ENCODE results near the gene PRADC1.
"Not testable (repeated sequence)": the region's sequence is repeated elsewhere in the genome, so short reads cannot be mapped to it uniquely, and the experiment has no call there.

PRADC1 gene

DNA sequence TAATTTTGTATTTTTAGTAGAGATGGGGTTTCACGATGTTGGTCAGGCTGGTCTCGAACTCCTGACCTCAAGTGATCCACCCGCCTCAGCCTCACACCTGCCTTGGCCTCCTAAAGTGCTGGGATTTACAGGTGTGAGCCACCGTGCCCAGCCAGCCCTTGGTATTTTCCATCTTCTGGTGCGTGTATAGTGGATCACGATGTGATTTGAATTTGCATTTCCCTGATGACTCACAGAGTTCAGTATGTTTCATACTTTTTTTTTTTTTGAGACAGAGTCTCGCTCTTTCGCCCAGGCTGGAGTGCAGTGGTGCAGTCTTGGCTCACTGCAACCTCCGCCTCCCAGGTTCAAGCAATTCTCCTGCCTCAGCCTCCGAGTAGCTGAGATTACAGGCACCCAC, 32.8 kb downstream of the PRADC1 start:
- not testable (repeated sequence) for DNase-seq

DNA sequence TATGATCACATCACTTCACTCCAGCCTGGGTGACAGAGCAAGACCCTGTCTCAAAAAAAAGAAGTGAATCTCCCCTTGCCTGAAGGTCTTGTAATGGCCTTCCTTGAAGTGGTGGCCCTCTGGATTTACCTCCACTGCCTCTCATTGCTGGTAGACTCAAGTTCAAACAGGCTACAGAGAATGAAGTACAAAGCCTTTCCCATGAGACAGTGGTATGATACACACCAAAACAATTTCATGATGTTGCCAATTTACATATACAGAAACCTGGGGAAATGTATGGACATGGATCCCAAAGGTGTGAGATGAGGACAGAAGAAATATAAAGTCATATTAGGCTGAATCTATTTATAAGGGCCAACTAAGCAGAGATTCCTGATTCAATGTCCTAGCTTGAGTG, 35.5 kb downstream of the PRADC1 start:
- no peak for DNase-seq

DNA sequence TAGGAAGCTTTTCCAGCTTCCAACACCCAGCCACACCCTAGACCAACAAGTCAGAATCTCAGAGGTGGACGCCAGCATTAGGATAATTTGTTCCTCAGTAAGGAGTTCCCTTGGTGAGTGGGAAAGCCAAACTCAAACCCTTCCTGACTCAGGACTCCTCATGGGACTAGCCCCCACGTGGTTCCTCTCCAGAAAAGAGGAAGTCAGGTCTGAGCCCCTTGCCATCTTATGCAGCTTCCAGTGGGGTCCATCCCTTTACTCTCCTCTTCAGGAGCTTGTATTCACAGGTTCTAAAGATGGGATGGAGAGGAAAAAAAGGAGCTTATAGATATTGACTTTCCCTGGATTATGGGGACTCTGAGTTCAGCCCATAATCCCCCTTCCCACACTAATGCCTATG, 45.5 kb downstream of the PRADC1 start:
- DNase-seq, result no peak

DNA sequence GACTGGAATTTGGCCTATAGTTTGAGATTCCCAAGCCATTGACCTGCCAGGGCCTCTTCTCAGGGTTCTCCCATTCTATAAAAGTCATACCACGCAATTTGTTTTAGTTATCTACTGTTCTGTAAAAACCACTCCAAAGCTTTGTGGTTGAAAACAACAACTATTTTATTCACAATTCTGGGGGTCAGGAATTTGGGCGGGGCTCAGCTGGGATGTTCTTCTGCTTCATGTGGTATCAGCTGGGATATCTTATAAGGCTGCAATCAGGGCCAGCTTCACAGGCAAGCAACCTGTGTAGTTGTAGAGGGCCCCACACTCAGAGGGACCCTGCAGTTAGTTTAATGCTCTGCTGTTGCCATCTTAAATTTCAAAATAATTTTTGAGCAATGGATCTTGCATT, 47.1 kb downstream of the PRADC1 start:
- DNase-seq, result no peak

Data from activated naive CD4-positive, alpha-beta T cell treated with anti-CD3 and anti-CD28 coated beads, Interleukin-2, amount 50 U/mL, for 16 hours (primary cell).